MM.1S (cell line): ENCODE measurements around the gene TXK.

ENCODE experiments used
- DNase-seq: peaks from one replicate; pipeline ENCODE4 v3.0.0-alpha.2; 2015
- H2AFZ ChIP-seq: fragments of 300-600 bp; sonication (generic); 2 replicates; pipeline ENCODE4 v1.6.0; 2016; ENCODE audit warnings: antibody characterized with exemption, low read length
- H3F3A ChIP-seq: fragments of 300-600 bp; sonication (generic); 2 replicates; pipeline ENCODE4 v1.6.1; 2016; ENCODE audit warnings: mild to moderate bottlenecking, antibody characterized with exemption, low read length, moderate library complexity, mixed read lengths; ENCODE audit not compliant: insufficient read depth
- H3K27ac ChIP-seq: fragments of 300-600 bp; sonication (generic); 2 replicates; pipeline ENCODE4 v1.5.1; 2016; ENCODE audit warnings: mild to moderate bottlenecking, low read length
- H3K27me3 ChIP-seq: fragments of 300-600 bp; sonication (generic); replicated peaks from 2 replicates; pipeline ENCODE4 v1.6.0; 2016; ENCODE audit warnings: low read length; ENCODE audit not compliant: insufficient read depth
- H3K36me3 ChIP-seq: fragments of 300-600 bp; sonication (generic); replicated peaks from 2 replicates; pipeline ENCODE4 v1.6.1; 2016; ENCODE audit warnings: mild to moderate bottlenecking, low read length, mixed read lengths; ENCODE audit not compliant: insufficient read depth
- H3K4me1 ChIP-seq: fragments of 300-600 bp; sonication (generic); 2 replicates; pipeline ENCODE4 v1.6.1; 2016; ENCODE audit warnings: low read length, mixed read lengths
- H3K4me2 ChIP-seq: fragments of 300-600 bp; sonication (generic); 2 replicates; pipeline ENCODE4 v1.6.0; 2016; ENCODE audit warnings: low read depth, low read length
- H3K4me3 ChIP-seq: fragments of 300-600 bp; sonication (generic); 2 replicates; pipeline ENCODE4 v1.5.1; 2016; ENCODE audit warnings: low read length, mixed read lengths
- H3K79me2 ChIP-seq: fragments of 300-600 bp; sonication (generic); 2 replicates; pipeline ENCODE4 v1.6.1; 2016; ENCODE audit warnings: mixed run types, low read length, mixed read lengths
- H3K9ac ChIP-seq: fragments of 300-600 bp; sonication (generic); 2 replicates; pipeline ENCODE4 v1.6.1; 2016; ENCODE audit warnings: low read length, mixed read lengths
- H3K9me2 ChIP-seq: fragments of 300-600 bp; sonication (generic); replicated peaks from 2 replicates; pipeline ENCODE4 v1.6.1; 2016; ENCODE audit warnings: mild to moderate bottlenecking, low read length, mixed read lengths; ENCODE audit not compliant: insufficient read depth
- H3K9me3 ChIP-seq: fragments of 300-600 bp; sonication (generic); replicated peaks from 2 replicates; pipeline ENCODE4 v1.6.1; 2016; ENCODE audit warnings: mild to moderate bottlenecking, low read length, mixed read lengths; ENCODE audit not compliant: insufficient read depth
- H4K20me1 ChIP-seq: fragments of 300-600 bp; sonication (generic); 2 replicates; pipeline ENCODE4 v1.6.1; 2016; ENCODE audit warnings: mild to moderate bottlenecking, low read length, moderate library complexity, mixed read lengths; ENCODE audit not compliant: insufficient read depth
- EZH2 ChIP-seq: fragments of 300-600 bp; sonication (generic); optimal IDR thresholded peaks from 2 replicates; pipeline ENCODE3; 2017; ENCODE audit warnings: low read depth, mild to moderate bottlenecking, antibody characterized with exemption, low read length, mixed read lengths
- EZH2phosphoT487 ChIP-seq: fragments of 300-600 bp; sonication (generic); IDR thresholded peaks from 2 replicates; pipeline ENCODE4 v1.6.1; 2018; ENCODE audit warnings: antibody characterized with exemption, low read length
- TF ChIP-seq, protein P1 (sequence below): fragments of 300-600 bp; sonication (generic); IDR thresholded peaks from 2 replicates; pipeline ENCODE4 v1.5.1; 2016; ENCODE audit warnings: antibody characterized with exemption, low read length, mixed read lengths

TXK gene

DNA sequence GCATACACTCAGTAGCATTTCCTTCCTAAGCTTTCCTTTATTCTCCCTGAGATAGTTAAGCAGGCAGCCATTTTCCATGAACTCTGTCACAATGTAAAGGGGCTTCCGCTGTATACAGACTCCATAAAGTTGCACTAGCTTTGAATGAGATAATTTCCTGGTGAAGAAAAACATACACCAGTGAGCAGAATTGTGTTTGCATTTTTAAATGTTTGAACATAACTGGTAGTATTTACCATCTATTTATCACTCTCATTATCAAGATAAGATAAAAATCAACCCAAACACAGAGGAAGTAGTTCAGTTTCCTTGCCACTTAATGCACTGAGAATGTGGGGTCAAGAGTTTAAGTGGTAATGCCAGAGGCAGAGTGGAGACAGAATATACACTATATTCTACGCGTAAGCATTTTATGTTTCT, 54.1 kb downstream of the TXK start:
- Histone ChIP-seq H3K4me2 (no peak overlapping the region), H3K27me3 (no peaks in the 10 kb centered on the region), H3F3A (no peaks in the 10 kb centered on the region), H3K27ac (no peak overlapping the region), H2AFZ (no peak overlapping the region), H3K9me2 (no peaks in the 10 kb centered on the region), H3K4me1 (no peaks in the 10 kb centered on the region), H3K79me2 (no peaks in the 10 kb centered on the region), H3K9me3 (no peaks in the 10 kb centered on the region), H4K20me1 (no peaks in the 10 kb centered on the region), H3K4me3 (no peak overlapping the region), H3K36me3 (no peaks in the 10 kb centered on the region; the same call in 1 of the 2 replicates), H3K9ac (no peak overlapping the region)
- TF ChIP-seq, protein P1, sequence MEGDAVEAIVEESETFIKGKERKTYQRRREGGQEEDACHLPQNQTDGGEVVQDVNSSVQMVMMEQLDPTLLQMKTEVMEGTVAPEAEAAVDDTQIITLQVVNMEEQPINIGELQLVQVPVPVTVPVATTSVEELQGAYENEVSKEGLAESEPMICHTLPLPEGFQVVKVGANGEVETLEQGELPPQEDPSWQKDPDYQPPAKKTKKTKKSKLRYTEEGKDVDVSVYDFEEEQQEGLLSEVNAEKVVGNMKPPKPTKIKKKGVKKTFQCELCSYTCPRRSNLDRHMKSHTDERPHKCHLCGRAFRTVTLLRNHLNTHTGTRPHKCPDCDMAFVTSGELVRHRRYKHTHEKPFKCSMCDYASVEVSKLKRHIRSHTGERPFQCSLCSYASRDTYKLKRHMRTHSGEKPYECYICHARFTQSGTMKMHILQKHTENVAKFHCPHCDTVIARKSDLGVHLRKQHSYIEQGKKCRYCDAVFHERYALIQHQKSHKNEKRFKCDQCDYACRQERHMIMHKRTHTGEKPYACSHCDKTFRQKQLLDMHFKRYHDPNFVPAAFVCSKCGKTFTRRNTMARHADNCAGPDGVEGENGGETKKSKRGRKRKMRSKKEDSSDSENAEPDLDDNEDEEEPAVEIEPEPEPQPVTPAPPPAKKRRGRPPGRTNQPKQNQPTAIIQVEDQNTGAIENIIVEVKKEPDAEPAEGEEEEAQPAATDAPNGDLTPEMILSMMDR = no peak
- no peak for TF ChIP-seq EZH2
- TF ChIP-seq EZH2phosphoT487 = no peak
- no peak for DNase-seq

DNA sequence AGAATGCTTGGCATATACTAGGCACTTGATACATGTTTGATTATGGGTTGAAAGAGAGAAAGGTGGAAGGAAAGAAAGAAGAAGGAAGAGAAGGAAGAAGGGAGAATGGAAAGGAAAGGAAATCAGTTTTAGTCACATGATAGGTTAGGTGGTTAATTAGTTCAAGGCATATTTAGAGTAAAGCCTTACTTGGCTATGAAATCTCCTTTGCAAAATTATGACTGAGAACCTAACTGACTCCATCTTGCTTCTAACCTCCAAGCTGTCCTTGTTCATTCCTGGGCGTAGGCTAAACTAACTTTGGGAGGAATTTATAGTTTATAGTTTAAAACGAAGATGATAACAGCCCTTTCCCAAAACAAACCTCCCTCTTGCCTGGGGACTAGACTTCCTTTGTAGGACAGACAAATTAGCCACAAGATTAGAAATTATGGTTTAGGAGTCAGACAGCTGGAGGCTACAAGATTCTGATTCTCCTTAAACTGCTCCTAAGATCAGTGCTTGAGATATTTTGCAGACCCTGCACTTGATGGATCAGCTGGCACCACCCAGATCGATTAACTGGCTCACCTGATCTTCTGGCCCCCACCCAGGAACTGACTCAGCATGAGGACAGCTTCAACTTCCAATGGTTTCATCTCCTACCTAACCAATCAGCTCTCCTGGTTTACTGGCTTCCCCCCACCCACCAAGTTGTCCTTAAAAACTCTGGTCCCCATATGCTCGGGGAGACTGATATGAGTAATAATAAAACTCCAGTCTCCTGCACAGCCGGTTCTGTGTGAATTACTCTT, 55.0 kb downstream of the TXK start:
- H3K27ac ChIP-seq = no peak overlapping the region
- TF ChIP-seq, protein P1 = no peak
- TF ChIP-seq EZH2phosphoT487 (no peak), EZH2 (no peak)
- H3F3A ChIP-seq = no peaks in the 10 kb centered on the region
- H3K9me3 ChIP-seq = no peaks in the 10 kb centered on the region
- H3K4me1 ChIP-seq = no peaks in the 10 kb centered on the region
- H3K9ac ChIP-seq = no peak overlapping the region
- H2AFZ ChIP-seq = no peak overlapping the region
- no peaks in the 10 kb centered on the region for H4K20me1 ChIP-seq
- H3K36me3 ChIP-seq = no peaks in the 10 kb centered on the region
- H3K9me2 ChIP-seq = no peaks in the 10 kb centered on the region
- DNase-seq = no peak
- H3K79me2 ChIP-seq = no peaks in the 10 kb centered on the region
- no peaks in the 10 kb centered on the region for H3K27me3 ChIP-seq
- H3K4me3 ChIP-seq = no peak overlapping the region
- no peak overlapping the region for H3K4me2 ChIP-seq

DNA sequence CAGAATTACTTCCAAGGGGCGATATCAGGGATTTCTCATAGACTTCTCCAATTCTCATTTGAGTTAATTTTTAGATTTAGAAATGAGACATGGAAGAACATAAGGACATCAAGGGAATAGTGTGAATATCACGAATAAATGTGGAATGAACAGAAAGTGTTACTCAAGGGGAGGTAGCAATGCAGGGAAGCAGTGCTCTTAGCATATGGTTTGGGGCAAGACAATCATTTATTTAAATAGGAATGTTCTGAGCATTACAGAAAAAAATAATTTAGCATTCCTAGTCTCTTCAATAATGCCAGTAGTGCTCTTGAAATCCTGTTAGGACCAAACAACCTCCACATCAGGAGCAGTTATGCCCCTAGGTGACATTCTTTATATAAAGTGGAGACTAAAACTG, 55.6 kb downstream of the TXK start:
- H3K9ac ChIP-seq = no peak overlapping the region

DNA sequence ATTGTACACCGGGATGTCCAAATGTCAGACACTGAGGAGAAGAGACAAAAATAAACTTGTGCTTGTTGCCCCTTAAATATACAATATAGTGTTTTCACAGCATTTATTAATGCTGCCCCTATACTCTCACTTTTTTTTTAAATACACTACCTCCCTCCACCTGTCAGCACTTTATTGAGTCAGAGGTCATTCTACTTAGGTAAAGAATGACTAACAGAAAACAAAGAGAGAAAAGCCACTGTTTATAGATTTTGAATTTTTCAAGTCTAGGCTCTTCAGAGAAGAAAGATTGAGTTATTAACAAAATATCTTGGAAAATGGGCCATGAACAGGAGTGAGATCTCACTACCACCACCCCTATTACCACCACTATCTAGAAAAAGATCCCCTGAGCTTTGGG, 59.4 kb downstream of the TXK start:
- DNase-seq = no peak
- H3K9me2 ChIP-seq = no peaks in the 10 kb centered on the region
- H3F3A ChIP-seq = no peaks in the 10 kb centered on the region
- no peaks in the 10 kb centered on the region for H3K4me1 ChIP-seq
- no peak overlapping the region for H3K9ac ChIP-seq
- H3K27ac ChIP-seq = no peak overlapping the region
- no peaks in the 10 kb centered on the region for H3K27me3 ChIP-seq
- H3K36me3 ChIP-seq = 0 out of 2 replicates have a peak, but pooled peaks cover 4% of the 10 kb centered on the region
- H2AFZ ChIP-seq = no peak overlapping the region
- no peak overlapping the region for H3K4me2 ChIP-seq
- TF ChIP-seq EZH2 (no peak), EZH2phosphoT487 (no peak)
- TF ChIP-seq, protein P1 = no peak
- H4K20me1 ChIP-seq = no peaks in the 10 kb centered on the region
- H3K9me3 ChIP-seq = no peaks in the 10 kb centered on the region
- no peaks in the 10 kb centered on the region for H3K79me2 ChIP-seq
- H3K4me3 ChIP-seq = no peak overlapping the region

More for the DNA sequence above, 55.6 kb downstream of the TXK start:
- Histone ChIP-seq H3F3A (no peaks in the 10 kb centered on the region), H3K36me3 (no peaks in the 10 kb centered on the region), H3K9me2 (no peaks in the 10 kb centered on the region), H3K4me2 (no peak overlapping the region), H3K79me2 (no peaks in the 10 kb centered on the region), H3K4me1 (no peaks in the 10 kb centered on the region), H4K20me1 (no peaks in the 10 kb centered on the region), H3K4me3 (no peak overlapping the region), H3K9me3 (no peaks in the 10 kb centered on the region), H3K27ac (no peak overlapping the region), H2AFZ (no peak overlapping the region), H3K27me3 (no peaks in the 10 kb centered on the region)
- DNase-seq = no peak
- TF ChIP-seq EZH2 = no peak
